K562 treated with DMSO at 1 percent for 24 hours (cell line): ENCODE data around the gene FNDC7. TPM values are rescaled to one million over a fixed set of nuclear protein-coding genes. Genes with fewer than 3 reads are reported as not detected.

Source experiments
- total RNA-seq: library from RNA; unstranded; fragments of 300-600 nt; gene quantifications from 2 replicates; pipeline ENCODE4 v1.2.3, GENCODE V29; 2022; ENCODE audit warnings: low read depth; ENCODE audit not compliant: insufficient read depth

The FNDC7 gene, protein sequence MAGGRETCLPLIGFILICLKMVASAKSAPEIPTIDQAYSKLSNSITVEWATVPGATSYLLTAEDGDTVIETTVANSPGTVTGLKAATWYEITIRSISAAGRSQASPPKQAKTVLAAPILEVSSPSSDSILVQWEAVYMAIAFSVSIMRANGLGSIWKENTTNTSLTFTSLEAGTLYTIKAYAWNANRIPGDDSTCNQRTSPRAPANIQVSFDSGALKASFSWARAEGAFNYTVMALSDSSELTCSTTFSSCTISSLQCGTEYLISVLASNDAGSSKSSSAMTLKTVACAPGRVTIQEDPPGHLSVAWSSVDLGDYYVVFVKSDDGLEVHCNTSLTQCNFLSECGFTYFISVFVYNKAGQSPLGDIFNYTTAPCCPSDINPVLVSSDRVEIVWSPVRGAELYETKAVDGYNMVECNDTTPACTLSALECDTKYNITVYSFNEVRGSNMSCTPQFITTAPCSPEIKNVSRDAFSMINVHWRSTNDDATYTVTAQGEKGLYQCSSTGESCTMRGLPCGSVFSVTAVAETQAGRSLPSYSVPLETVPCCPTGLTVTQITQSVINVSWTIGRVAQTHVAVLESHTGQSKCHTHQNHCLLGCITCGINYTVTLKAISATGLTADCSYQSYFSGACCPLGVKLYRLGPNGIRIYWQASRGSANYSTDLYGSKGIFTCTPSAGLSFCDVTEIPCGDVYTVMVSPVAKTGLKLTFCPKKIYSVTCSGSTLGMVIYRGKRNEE
- total RNA-seq, result not detected in 2 replicates

GRCh38 chr1:108712606-108713150, at the start of gene FNDC7:
Gene FNDC7 (plus strand): TSS chr1:108712908. CDS start chr1:108712934, 26 bp downstream.

GRCh38 chr1:108691942-108692723, 20.6 kb upstream of the FNDC7 start, which contains the start of gene PRPF38B:
Gene PRPF38B (plus strand): TSS chr1:108692310. CDS start chr1:108692592, 282 bp downstream.

GRCh38 chr1:108746382-108747170, 33.9 kb downstream of the FNDC7 start, which contains the start of gene STXBP3:
Gene STXBP3 (plus strand): TSS chr1:108746674. CDS start chr1:108746738, 64 bp downstream.

Other genes with a start within 250 kb of the FNDC7 start
- 8.5 and 10.4 TPM in 2 replicates for gene EEIG2, start 152.8 kb upstream of the FNDC7 start, total RNA-seq
- not detected in 2 replicates for gene HENMT1, start 51.8 kb upstream of the FNDC7 start, total RNA-seq
- 24.4 and 25.8 TPM in 2 replicates for gene PRPF38B, start 20.6 kb upstream of the FNDC7 start, total RNA-seq
- gene STXBP3, start 33.8 kb downstream of the FNDC7 start, total RNA-seq, result 30.3 and 37.6 TPM in 2 replicates
- not detected in 2 replicates for gene AKNAD1, start 144.2 kb downstream of the FNDC7 start, total RNA-seq
- 21.4 and 29.7 TPM in 2 replicates for gene GPSM2, start 164.1 kb downstream of the FNDC7 start, total RNA-seq